NCI-H2107 (cell line): ENCODE measurements around the gene EVA1A.
A peak's percentile ranks its signal among the peaks of the same experiment; 100 is the strongest.

Experiments
- DNase-seq: peaks from one replicate; lab custom pipeline; 2025; lab: John Stamatoyannopoulos, UW

The EVA1A gene

GRCh38 chr2:75560768-75561565 is at the start of gene EVA1A:
TSS of gene EVA1A (minus strand) at chr2:75560939. CDS start at chr2:75518140, 42,799 bp downstream.
- DNase-seq: no peak

GRCh38 chr2:75609937-75610508 is 49.3 kb upstream of the EVA1A start:
- DNase-seq: no peak

GRCh38 chr2:75609334-75609689 is 48.6 kb upstream of the EVA1A start:
- DNase-seq: no peak

DNA sequence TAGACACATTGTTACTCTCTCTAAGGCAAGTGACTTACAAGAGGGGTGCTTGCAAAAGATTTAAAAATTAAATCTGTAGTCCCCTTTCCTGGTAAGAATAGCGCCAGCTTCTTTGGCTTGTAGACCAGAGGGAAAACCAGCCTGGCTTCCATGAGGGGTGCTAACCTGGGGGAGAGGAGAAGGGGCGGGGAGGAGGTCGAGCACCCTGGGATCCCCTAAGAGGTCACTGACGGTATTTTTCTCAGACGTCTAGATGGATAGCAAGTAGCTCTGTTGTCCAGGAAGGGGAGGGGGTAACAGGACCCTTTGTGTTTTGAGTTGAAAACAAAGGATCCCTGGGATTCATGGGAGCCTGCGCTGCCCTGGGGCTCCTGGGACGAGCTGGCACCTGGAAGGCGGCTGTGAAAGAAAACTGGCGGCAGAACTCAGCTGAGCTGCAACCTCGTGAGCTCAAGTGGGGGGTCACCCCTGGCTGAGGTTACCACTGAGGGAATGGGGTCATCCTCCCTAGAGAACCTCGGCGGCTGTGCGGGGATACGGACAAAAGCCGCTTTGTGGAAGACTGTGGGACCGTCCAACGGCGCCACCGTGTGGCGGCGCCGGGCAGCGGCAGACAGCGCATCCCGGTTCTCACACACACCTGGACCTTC is 48.1 kb upstream of the EVA1A start:
- peak; percentile 40 for DNase-seq

GRCh38 chr2:75607988-75608683 is 47.4 kb upstream of the EVA1A start:
- DNase-seq: no peak

- DNase-seq: no peak
Measured at GRCh38 chr2:75607400-75607798, 46.7 kb upstream of the EVA1A start.

DNA sequence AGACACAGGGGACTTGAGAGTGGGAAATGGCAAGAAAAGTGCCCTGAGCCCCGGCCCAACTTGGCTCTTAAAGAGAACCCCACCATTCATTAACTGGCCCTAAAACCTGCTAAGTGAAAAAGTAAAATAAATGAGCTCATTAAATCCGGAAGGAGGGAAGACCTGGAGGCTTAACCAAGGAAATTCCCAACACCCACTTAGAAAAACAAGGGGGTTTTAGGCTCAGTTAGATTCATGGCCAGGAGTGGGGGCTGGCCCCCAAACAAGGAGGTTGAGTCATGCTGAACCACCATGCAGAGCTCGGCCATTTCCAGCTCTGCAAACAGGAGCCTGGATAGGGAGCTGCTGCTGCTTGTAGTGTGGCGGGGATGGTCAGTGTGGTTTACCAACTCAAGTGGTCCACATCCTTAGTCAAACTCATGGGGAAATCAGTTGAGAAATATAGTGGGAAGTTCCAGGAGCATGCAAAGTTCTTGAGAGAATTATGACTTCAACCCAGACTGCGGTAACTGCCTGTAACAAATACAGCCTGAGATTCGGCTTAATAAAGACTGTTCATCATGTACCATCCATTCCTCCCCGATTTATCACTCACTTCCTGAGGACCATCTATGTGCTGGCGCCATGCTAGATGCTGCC is 46.1 kb upstream of the EVA1A start:
- DNase-seq: no peak

DNA sequence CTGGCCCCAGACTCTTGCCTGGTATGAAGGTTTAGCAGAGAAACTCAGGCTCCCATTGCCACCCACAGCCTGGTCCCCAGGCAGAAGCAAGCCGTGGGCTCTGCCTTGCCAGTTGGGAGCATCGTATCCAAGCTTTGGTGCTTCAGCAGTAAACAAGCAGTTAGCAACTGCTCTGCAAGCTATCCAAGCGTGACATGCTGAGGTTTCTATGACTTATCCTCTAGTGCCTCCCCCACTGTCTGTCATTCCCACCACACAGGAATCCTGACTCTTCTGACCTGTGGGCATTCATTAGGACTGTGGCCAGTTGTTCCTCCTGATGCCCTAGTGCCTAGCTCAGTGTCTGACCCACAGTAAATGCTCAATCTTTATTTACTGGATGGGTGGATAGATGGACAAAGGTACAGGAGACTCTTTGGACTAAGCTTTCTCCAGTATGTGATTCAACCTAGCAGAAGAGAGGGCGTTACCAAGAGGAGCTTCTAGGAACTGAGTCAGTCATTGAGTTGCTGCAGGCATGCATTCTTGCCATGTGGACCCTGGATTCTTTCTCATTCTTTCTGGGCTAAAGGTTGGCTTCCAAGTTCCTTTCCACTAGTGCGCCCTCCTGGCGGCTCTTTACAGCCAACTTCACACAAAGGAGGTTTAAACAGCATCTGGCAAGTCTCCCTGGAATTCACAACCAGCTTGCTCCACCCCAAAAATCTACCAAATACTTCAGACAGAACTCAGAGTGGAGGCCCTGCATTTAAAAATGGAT is 45.2 kb upstream of the EVA1A start:
- no peak for DNase-seq

DNA sequence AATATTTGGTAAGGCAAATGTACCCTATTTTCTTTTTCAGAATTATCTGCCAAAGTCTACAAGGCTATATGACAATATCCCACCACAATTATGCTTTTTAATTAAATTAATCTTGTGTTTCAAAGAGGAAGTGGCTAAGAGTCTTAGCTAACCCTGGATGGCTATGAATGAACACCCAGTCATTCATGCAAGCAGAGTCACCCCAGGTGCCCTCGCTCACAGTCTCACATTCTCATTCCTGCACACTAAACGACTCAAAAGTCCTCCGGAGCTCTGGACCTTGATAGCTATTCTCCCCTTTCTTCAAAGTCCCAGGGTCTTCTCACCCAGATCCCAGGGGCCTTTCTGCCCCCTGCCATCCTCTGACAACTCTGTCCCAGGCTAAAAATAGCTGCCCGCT is 43.7 kb upstream of the EVA1A start:
- DNase-seq: no peak

DNA sequence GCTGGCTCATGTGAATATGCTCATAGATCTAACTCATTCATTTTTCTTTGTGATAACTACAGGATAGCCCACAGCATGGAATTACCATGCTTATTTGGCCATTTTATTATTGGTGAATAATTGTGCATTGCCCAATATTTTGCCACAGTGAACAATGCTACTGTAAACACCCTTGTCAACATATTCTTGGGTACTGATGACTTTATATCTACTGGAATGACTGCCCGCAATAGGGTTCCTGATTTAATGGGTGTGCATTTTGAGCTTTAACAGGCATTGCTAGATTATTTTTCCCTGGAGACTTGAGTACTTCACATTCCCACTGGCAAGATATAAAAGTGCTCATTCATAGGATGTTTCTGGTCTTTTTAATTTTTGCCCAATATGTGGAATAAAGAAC is 42.7 kb upstream of the EVA1A start:
- DNase-seq: no peak

- no peak for DNase-seq
Measured at GRCh38 chr2:75602724-75603342, 42.1 kb upstream of the EVA1A start.

- DNase-seq: no peak
Measured at GRCh38 chr2:75600461-75601011, 39.8 kb upstream of the EVA1A start.

GRCh38 chr2:75598589-75599155 is 37.9 kb upstream of the EVA1A start:
- DNase-seq: no peak

DNA sequence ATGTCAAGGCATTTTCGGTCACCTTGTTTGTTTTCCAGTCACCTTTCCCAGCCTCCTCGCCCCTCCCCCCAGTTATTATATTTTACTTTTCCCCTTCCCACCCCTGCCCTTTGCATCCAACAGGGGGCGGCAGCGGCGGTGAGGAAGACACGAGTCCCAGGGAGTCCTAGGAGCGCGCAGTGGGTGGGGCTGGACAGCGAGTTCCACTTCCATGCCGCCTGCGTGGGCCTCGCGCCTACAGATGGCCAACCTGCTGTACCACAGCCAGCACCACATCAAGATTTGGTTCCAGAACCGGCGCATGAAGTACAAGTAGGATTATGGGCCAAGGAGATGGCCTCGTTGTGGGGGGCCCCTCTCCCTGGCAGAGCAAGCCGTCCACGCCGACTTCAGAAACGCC is 37.2 kb upstream of the EVA1A start:
- DNase-seq: no peak

GRCh38 chr2:75596784-75597183 is 36.0 kb upstream of the EVA1A start:
- no peak for DNase-seq

DNA sequence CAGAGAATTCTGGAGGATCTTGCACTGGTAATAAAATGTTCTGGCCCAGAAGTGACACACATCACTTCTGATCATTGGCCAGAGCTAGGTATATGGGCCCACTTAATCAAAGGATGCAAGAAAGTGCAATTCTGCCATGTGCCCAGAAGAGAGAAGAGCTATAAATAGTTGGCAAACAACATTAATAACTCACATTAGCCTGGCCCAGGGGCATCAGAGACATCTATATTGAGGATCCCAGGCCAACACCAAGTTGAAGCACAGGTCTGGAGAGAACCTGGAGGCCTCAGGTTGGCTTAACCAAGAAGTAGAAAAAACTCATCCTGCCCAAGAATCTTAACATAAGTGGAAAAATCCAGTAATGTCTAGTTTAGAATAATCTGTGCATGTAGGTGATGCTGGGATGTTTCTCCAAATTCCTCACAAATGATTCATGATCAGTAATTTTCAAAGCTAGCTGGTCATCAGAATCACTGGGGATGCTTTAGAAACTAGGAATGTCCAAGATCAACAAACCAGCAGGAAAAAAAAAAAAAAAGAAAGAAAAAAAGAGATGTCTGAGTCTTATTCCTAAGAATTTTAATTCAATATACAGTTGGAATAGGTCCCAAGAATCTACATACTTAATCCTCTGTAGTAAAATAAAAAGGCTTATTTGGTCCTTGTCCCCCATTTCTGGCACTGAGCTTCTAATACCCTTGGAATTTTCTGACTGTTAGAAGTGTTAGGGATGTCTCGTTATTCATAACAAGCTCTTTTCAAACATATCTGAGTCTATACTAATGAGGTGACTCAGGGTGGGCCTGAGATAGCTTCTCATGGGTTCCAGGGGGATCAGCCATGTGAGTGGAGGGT is 35.0 kb upstream of the EVA1A start:
- DNase-seq: no peak

DNA sequence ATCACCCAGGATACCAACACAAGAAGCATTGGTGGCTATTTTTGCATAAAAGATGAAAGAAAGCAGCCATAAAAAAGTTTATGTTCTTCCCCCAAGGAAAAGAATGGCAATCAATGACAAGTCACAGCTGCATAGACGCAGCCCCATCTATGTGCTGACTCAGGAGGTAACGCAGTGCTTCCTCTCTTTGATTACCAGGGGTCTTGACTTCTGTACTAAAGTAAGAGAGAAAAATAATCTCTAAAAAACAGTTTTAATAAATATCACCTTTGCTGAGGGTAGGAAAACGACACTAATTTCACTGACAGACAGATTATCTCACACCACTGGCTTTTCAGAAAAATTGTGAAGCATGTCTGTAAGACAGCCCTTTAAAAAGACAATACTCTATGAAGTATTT is 33.9 kb upstream of the EVA1A start:
- DNase-seq: no peak

GRCh38 chr2:75592888-75593287 is 32.1 kb upstream of the EVA1A start:
- no peak for DNase-seq

DNA sequence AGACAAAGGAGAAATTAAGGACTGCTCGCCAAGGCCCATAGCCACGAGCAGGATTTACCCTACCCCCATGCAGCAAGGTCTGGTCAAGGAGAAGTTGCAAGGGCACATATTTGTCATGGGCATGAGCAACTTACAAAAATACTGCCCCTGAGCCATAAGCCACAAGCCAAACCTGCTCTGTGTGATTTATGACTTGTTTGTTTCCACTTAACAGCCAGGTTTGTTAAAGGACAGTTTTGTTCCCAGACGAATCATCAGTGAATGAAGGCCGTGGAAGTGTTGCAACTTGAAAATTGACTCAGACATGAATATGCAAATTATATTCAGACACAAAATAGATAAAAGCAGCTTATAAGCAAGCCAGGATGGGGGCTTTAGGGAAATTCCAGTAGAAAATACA is 31.3 kb upstream of the EVA1A start:
- DNase-seq: no peak
